Esophagus muscularis mucosa (tissue), 4 donors: ENCODE measurements around the gene DOCK8.

Experiments
- CTCF ChIP-seq, 3 experiments: fragments of 200-600 bp in 2 of 3; fragments of 450-650 bp in 1 of 3; sonication (generic) in 2 of 3; IDR thresholded peaks; one replicate each; pipeline ENCODE4 v1.5.1; 2017 to 2019; ENCODE audit warnings: antibody characterized with exemption in 3 of 3, mild to moderate bottlenecking in 2 of 3, moderate library complexity in 1 of 3
- EP300 ChIP-seq: sonication (generic); formaldehyde crosslinking; IDR thresholded peaks from one replicate; pipeline ENCODE4 v1.6.1; 2017; ENCODE audit warnings: antibody characterized with exemption
- POLR2A ChIP-seq: fragments of 450-650 bp; IDR thresholded peaks from one replicate; pipeline ENCODE4 v1.6.1; 2017; ENCODE audit warnings: antibody characterized with exemption, moderate library complexity, mild to moderate bottlenecking, low read depth

- TF ChIP-seq CTCF (IDR thresholded peaks at IDR 0.05) = no peak
- TF ChIP-seq EP300 = no peak
- no peak for TF ChIP-seq POLR2A
These were observed 167.7 kb downstream of the DOCK8 start for GRCh38 chr9:382383-382782.
